Stimulated activated naive CD4-positive, alpha-beta T cell (primary cell): ENCODE data around the gene ZBTB1.
A peak's percentile ranks its signal among the peaks of the same experiment; 100 is the strongest.
"Not testable (repeated sequence)": the region's sequence is repeated elsewhere in the genome, so short reads cannot be mapped to it uniquely, and the experiment has no call there.

Source experiments
- DNase-seq, 6 experiments: peaks; one replicate each; lab custom pipeline; 2025; lab: John Stamatoyannopoulos, UW

Gene ZBTB1

GRCh38 chr14:64525354-64525753, 20.8 kb downstream of the ZBTB1 start:
- DNase-seq, result no peak

GRCh38 chr14:64531567-64531966, 27.0 kb downstream of the ZBTB1 start:
- no peak for DNase-seq

GRCh38 chr14:64536488-64537245, 32.1 kb downstream of the ZBTB1 start:
- DNase-seq, result no peak

GRCh38 chr14:64540208-64541202, 35.9 kb downstream of the ZBTB1 start, which contains the start of gene HSPA2:
TSS of gene HSPA2 (plus strand) at chr14:64540741. CDS start at chr14:64540850, 109 bp downstream.
- peak; percentile 87 to 98 (median 92) for DNase-seq

- peak in 3 of 6 experiments; percentile 12 to 27 (median 19) for DNase-seq
Measured at GRCh38 chr14:64541261-64541971, 36.8 kb downstream of the ZBTB1 start.

- DNase-seq, result peak in 4 of 6 experiments; percentile 6 to 36 (median 12)
Measured at GRCh38 chr14:64541972-64542835, 37.6 kb downstream of the ZBTB1 start.

- no peak for DNase-seq
Measured at GRCh38 chr14:64542836-64543201, 38.2 kb downstream of the ZBTB1 start.

GRCh38 chr14:64544607-64545312, 40.2 kb downstream of the ZBTB1 start:
- DNase-seq, result no peak

- no peak for DNase-seq
Measured at GRCh38 chr14:64549016-64549415, 44.4 kb downstream of the ZBTB1 start.

- peak in 5 of 6 experiments; percentile 9 to 25 (median 12) for DNase-seq
Measured at GRCh38 chr14:64549791-64550620, 45.4 kb downstream of the ZBTB1 start, which contains the start of gene PPP1R36. TSS of gene PPP1R36 (plus strand) at chr14:64549961. CDS start at chr14:64549998, 37 bp downstream.

- no peak for DNase-seq
Measured at GRCh38 chr14:64550621-64551333, 46.2 kb downstream of the ZBTB1 start.

GRCh38 chr14:64554556-64554955, 50.0 kb downstream of the ZBTB1 start:
- no peak for DNase-seq

GRCh38 chr14:64556526-64556925, 52.0 kb downstream of the ZBTB1 start:
- no peak for DNase-seq

GRCh38 chr14:64558216-64558615, 53.6 kb downstream of the ZBTB1 start:
- not testable (repeated sequence) for DNase-seq

GRCh38 chr14:64561631-64562030, 57.1 kb downstream of the ZBTB1 start:
- DNase-seq, result no peak

- DNase-seq, result no peak
Measured at GRCh38 chr14:64562436-64562835, 57.9 kb downstream of the ZBTB1 start.

- DNase-seq, result no peak
Measured at GRCh38 chr14:64563696-64564095, 59.1 kb downstream of the ZBTB1 start.

- no peak for DNase-seq
Measured at GRCh38 chr14:64566651-64567122, 62.1 kb downstream of the ZBTB1 start.
